MM.1S (cell line): ENCODE measurements around the gene SPP1.

Experiments
- DNase-seq: peaks from one replicate; pipeline ENCODE4 v3.0.0-alpha.2; 2015
- H2AFZ ChIP-seq: fragments of 300-600 bp; sonication (generic); 2 replicates; pipeline ENCODE4 v1.6.0; 2016; ENCODE audit warnings: antibody characterized with exemption, low read length
- H3F3A ChIP-seq: fragments of 300-600 bp; sonication (generic); 2 replicates; pipeline ENCODE4 v1.6.1; 2016; ENCODE audit warnings: mild to moderate bottlenecking, antibody characterized with exemption, low read length, moderate library complexity, mixed read lengths; ENCODE audit not compliant: insufficient read depth
- H3K27ac ChIP-seq: fragments of 300-600 bp; sonication (generic); 2 replicates; pipeline ENCODE4 v1.5.1; 2016; ENCODE audit warnings: mild to moderate bottlenecking, low read length
- H3K27me3 ChIP-seq: fragments of 300-600 bp; sonication (generic); replicated peaks from 2 replicates; pipeline ENCODE4 v1.6.0; 2016; ENCODE audit warnings: low read length; ENCODE audit not compliant: insufficient read depth
- H3K36me3 ChIP-seq: fragments of 300-600 bp; sonication (generic); replicated peaks from 2 replicates; pipeline ENCODE4 v1.6.1; 2016; ENCODE audit warnings: mild to moderate bottlenecking, low read length, mixed read lengths; ENCODE audit not compliant: insufficient read depth
- H3K4me1 ChIP-seq: fragments of 300-600 bp; sonication (generic); 2 replicates; pipeline ENCODE4 v1.6.1; 2016; ENCODE audit warnings: low read length, mixed read lengths
- H3K4me2 ChIP-seq: fragments of 300-600 bp; sonication (generic); 2 replicates; pipeline ENCODE4 v1.6.0; 2016; ENCODE audit warnings: low read depth, low read length
- H3K4me3 ChIP-seq: fragments of 300-600 bp; sonication (generic); 2 replicates; pipeline ENCODE4 v1.5.1; 2016; ENCODE audit warnings: low read length, mixed read lengths
- H3K79me2 ChIP-seq: fragments of 300-600 bp; sonication (generic); 2 replicates; pipeline ENCODE4 v1.6.1; 2016; ENCODE audit warnings: mixed run types, low read length, mixed read lengths
- H3K9ac ChIP-seq: fragments of 300-600 bp; sonication (generic); 2 replicates; pipeline ENCODE4 v1.6.1; 2016; ENCODE audit warnings: low read length, mixed read lengths
- H3K9me2 ChIP-seq: fragments of 300-600 bp; sonication (generic); replicated peaks from 2 replicates; pipeline ENCODE4 v1.6.1; 2016; ENCODE audit warnings: mild to moderate bottlenecking, low read length, mixed read lengths; ENCODE audit not compliant: insufficient read depth
- H3K9me3 ChIP-seq: fragments of 300-600 bp; sonication (generic); replicated peaks from 2 replicates; pipeline ENCODE4 v1.6.1; 2016; ENCODE audit warnings: mild to moderate bottlenecking, low read length, mixed read lengths; ENCODE audit not compliant: insufficient read depth
- H4K20me1 ChIP-seq: fragments of 300-600 bp; sonication (generic); 2 replicates; pipeline ENCODE4 v1.6.1; 2016; ENCODE audit warnings: mild to moderate bottlenecking, low read length, moderate library complexity, mixed read lengths; ENCODE audit not compliant: insufficient read depth
- CTCF ChIP-seq: fragments of 300-600 bp; sonication (generic); IDR thresholded peaks from 2 replicates; pipeline ENCODE4 v1.5.1; 2016; ENCODE audit warnings: antibody characterized with exemption, low read length, mixed read lengths
- EZH2 ChIP-seq: fragments of 300-600 bp; sonication (generic); optimal IDR thresholded peaks from 2 replicates; pipeline ENCODE3; 2017; ENCODE audit warnings: low read depth, mild to moderate bottlenecking, antibody characterized with exemption, low read length, mixed read lengths
- EZH2phosphoT487 ChIP-seq: fragments of 300-600 bp; sonication (generic); IDR thresholded peaks from 2 replicates; pipeline ENCODE4 v1.6.1; 2018; ENCODE audit warnings: antibody characterized with exemption, low read length

Gene SPP1

GRCh38 chr4:87979810-87980209 is 4.3 kb downstream of the SPP1 start:
- H3F3A ChIP-seq = peaks cover 4% of the 10 kb centered on the region; the same call in 1 of the 2 replicates
- H3K27me3 ChIP-seq = no peaks in the 10 kb centered on the region
- H3K36me3 ChIP-seq = no peaks in the 10 kb centered on the region
- H3K4me2 ChIP-seq = no peak overlapping the region
- H2AFZ ChIP-seq = no peak overlapping the region
- no peak overlapping the region for H3K27ac ChIP-seq
- DNase-seq = no peak
- H3K4me3 ChIP-seq = no peak overlapping the region
- H3K9me2 ChIP-seq = no peaks in the 10 kb centered on the region
- H3K9ac ChIP-seq = no peak overlapping the region
- no peak for TF ChIP-seq CTCF
- no peaks in the 10 kb centered on the region for H3K79me2 ChIP-seq
- H3K4me1 ChIP-seq = peaks cover 7% of the 10 kb centered on the region; the same call in 1 of the 2 replicates
- H3K9me3 ChIP-seq = no peaks in the 10 kb centered on the region
- H4K20me1 ChIP-seq = no peaks in the 10 kb centered on the region

- no peak for DNase-seq
Measured at GRCh38 chr4:87981486-87981885, 6.0 kb downstream of the SPP1 start.

GRCh38 chr4:87982036-87982435 is 6.5 kb downstream of the SPP1 start:
- Histone ChIP-seq H3K27me3 (no peaks in the 10 kb centered on the region), H3K4me1 (no peaks in the 10 kb centered on the region), H3K9me2 (no peaks in the 10 kb centered on the region), H3F3A (no peaks in the 10 kb centered on the region), H3K4me3 (no peak overlapping the region), H3K36me3 (no peaks in the 10 kb centered on the region), H3K4me2 (no peak overlapping the region), H3K79me2 (no peaks in the 10 kb centered on the region), H3K9ac (no peak overlapping the region), H2AFZ (no peak overlapping the region), H4K20me1 (no peaks in the 10 kb centered on the region), H3K27ac (no peak overlapping the region), H3K9me3 (no peaks in the 10 kb centered on the region)
- DNase-seq = no peak
- TF ChIP-seq CTCF = no peak
- TF ChIP-seq EZH2 = no peak
- no peak for TF ChIP-seq EZH2phosphoT487

More at GRCh38 chr4:87981486-87981885, 6.0 kb downstream of the SPP1 start:
- TF ChIP-seq CTCF (no peak), EZH2 (no peak), EZH2phosphoT487 (no peak)
- Histone ChIP-seq H3K9me2 (no peaks in the 10 kb centered on the region), H3K36me3 (no peaks in the 10 kb centered on the region), H3K4me2 (no peak overlapping the region), H3K9ac (no peak overlapping the region), H3K9me3 (no peaks in the 10 kb centered on the region), H3F3A (no peaks in the 10 kb centered on the region), H3K27ac (no peak overlapping the region), H3K27me3 (no peaks in the 10 kb centered on the region), H3K4me3 (no peak overlapping the region), H3K79me2 (no peaks in the 10 kb centered on the region), H3K4me1 (no peaks in the 10 kb centered on the region), H2AFZ (no peak overlapping the region), H4K20me1 (no peaks in the 10 kb centered on the region)
